H1 (cell line): ENCODE measurements around the gene ZMYND10. TPM values are rescaled to one million over a fixed set of nuclear protein-coding genes. Genes with fewer than 3 reads are reported as not detected.

Experiments used
- CTCF ChIA-PET: fragments of 300-600 bp; sonication (Branson Sonifier 250); formaldehyde crosslinking; loops from one replicate; lab custom pipeline; 2021; ENCODE audit not compliant: partially characterized antibody; lab: Charles Lee
- POLR2A ChIA-PET: fragments of 300-600 bp; sonication (Branson Sonifier 250); formaldehyde crosslinking; loops from one replicate; lab custom pipeline; 2021; ENCODE audit warnings: inconsistent platforms; ENCODE audit not compliant: partially characterized antibody; lab: Charles Lee
- DNase-seq, 2 experiments: peaks; one replicate each; pipeline versions ENCODE4 v3.0.0 to v3.0.0-alpha.2; 2010 to 2022; ENCODE audit warnings: low spot score in 2 of 2, low read depth in 1 of 2, mixed read lengths in 1 of 2
- FAIRE-seq: peaks from 2 replicates; lab custom pipeline; 2011; peaks lifted over from hg19 to GRCh38; lab: Jason Lieb, UNC
- H2AFZ ChIP-seq: 2 replicates; pipeline ENCODE4 v1.8.1; 2012; ENCODE audit warnings: low read length, inconsistent platforms
- H2AK5ac ChIP-seq: 2 replicates; pipeline ENCODE4 v1.6.1; 2013; ENCODE audit warnings: low read depth, low read length
- H2BK120ac ChIP-seq: replicated peaks from 2 replicates; pipeline ENCODE3; 2013; ENCODE audit warnings: low read depth, low read length, inconsistent platforms
- H2BK12ac ChIP-seq: 2 replicates; pipeline ENCODE4 v1.6.1; 2013; ENCODE audit warnings: low read depth, low read length
- H2BK15ac ChIP-seq: 2 replicates; pipeline ENCODE4 v1.6.1; 2013; ENCODE audit warnings: low read length
- H2BK20ac ChIP-seq: 2 replicates; pipeline ENCODE4 v1.6.1; 2013; ENCODE audit warnings: low read length
- H2BK5ac ChIP-seq: 2 replicates; pipeline ENCODE4 v1.6.1; 2013; ENCODE audit warnings: low read depth, low read length
- H3K14ac ChIP-seq: 2 replicates; pipeline ENCODE4 v1.6.1; 2013; ENCODE audit warnings: inconsistent platforms; ENCODE audit not compliant: insufficient read length
- H3K18ac ChIP-seq: 2 replicates; pipeline ENCODE4 v1.6.1; 2013; ENCODE audit warnings: low read length; ENCODE audit errors: extremely low read depth
- H3K23ac ChIP-seq: 2 replicates; pipeline ENCODE4 v1.6.1; 2013; ENCODE audit warnings: inconsistent platforms; ENCODE audit not compliant: insufficient read length
- H3K23me2 ChIP-seq: 2 replicates; pipeline ENCODE4 v1.6.1; 2013; ENCODE audit warnings: low read depth, low read length
- H3K27ac ChIP-seq: 2 replicates; pipeline ENCODE4 v1.6.1; 2011; ENCODE audit warnings: low read depth, low read length, inconsistent platforms
- H3K27me3 ChIP-seq, 4 experiments: replicated peaks in 1 of 4; 1 replicate in 1 of 4; 2 replicates in 3 of 4; pipeline versions ENCODE4 v1.6.1 to v1.8.1; 2011 to 2013; ENCODE audit warnings: low read length in 3 of 4, mild to moderate bottlenecking in 3 of 4, inconsistent platforms in 2 of 4, mixed read lengths in 2 of 4, moderate library complexity in 1 of 4; ENCODE audit not compliant: control insufficient read depth in 3 of 4, insufficient read depth in 3 of 4; ENCODE audit errors: extremely low read depth in 1 of 4
- H3K36me3 ChIP-seq, 4 experiments: 2 replicates each; pipeline versions ENCODE4 v1.6.1 to v1.8.1; 2011 to 2013; ENCODE audit warnings: mild to moderate bottlenecking in 4 of 4, low read length in 3 of 4, moderate library complexity in 2 of 4, control low read depth in 1 of 4, inconsistent platforms in 1 of 4; ENCODE audit not compliant: insufficient read depth in 4 of 4, control insufficient read depth in 2 of 4
- H3K4ac ChIP-seq: replicated peaks from 2 replicates; pipeline ENCODE3; 2013; ENCODE audit warnings: low read length, low read depth, mixed read lengths, inconsistent platforms; ENCODE audit not compliant: insufficient read length
- H3K4me1 ChIP-seq, 4 experiments: replicated peaks in 1 of 4; 1 replicate in 1 of 4; 2 replicates in 3 of 4; pipeline versions ENCODE4 v1.6.1 to v1.8.1; 2011 to 2013; ENCODE audit warnings: low read length in 3 of 4, inconsistent platforms in 2 of 4, mixed read lengths in 1 of 4; ENCODE audit not compliant: insufficient read depth in 4 of 4, control insufficient read depth in 3 of 4
- H3K4me2 ChIP-seq, 2 experiments: 2 replicates each; pipeline versions ENCODE4 v1.6.1 to v1.8.1; 2011 to 2013; ENCODE audit warnings: low read depth in 2 of 2, low read length in 2 of 2, control low read depth in 1 of 2, inconsistent platforms in 1 of 2, mild to moderate bottlenecking in 1 of 2; ENCODE audit not compliant: insufficient read depth in 1 of 2
- H3K4me3 ChIP-seq, 4 experiments: fragments of 200-600, 300-600 bp in 1 of 4; sonication (generic), shearing (Covaris generic), sonication (Bioruptor Twin) in 1 of 4; 2 replicates each; pipeline versions ENCODE4 v1.5.1 to v1.8.1; 2011 to 2016; ENCODE audit warnings: low read length in 4 of 4, low read depth in 3 of 4, control low read depth in 2 of 4, inconsistent platforms in 2 of 4, mild to moderate bottlenecking in 2 of 4, mixed read lengths in 1 of 4, moderate library complexity in 1 of 4; ENCODE audit not compliant: insufficient read depth in 2 of 4; ENCODE audit errors: extremely low read depth in 1 of 4
- H3K56ac ChIP-seq: replicated peaks from 2 replicates; pipeline ENCODE3; 2013; ENCODE audit warnings: low read depth, mild to moderate bottlenecking, mixed read lengths, low read length, inconsistent platforms; ENCODE audit not compliant: insufficient read length
- H3K79me1 ChIP-seq: 2 replicates; pipeline ENCODE4 v1.6.1; 2013; ENCODE audit warnings: low read depth, low read length, control low read depth
- H3K79me2 ChIP-seq, 2 experiments: 2 replicates each; pipeline versions ENCODE4 v1.6.1 to v1.8.1; 2012 to 2013; ENCODE audit warnings: low read length in 2 of 2, mild to moderate bottlenecking in 2 of 2, inconsistent platforms in 1 of 2; ENCODE audit not compliant: insufficient read depth in 2 of 2, control insufficient read depth in 1 of 2
- H3K9ac ChIP-seq, 4 experiments: replicated peaks in 1 of 4; 1 replicate in 1 of 4; 2 replicates in 3 of 4; pipeline versions ENCODE4 v1.6.1 to v1.8.1; 2011 to 2013; ENCODE audit warnings: low read depth in 3 of 4, low read length in 3 of 4, control low read depth in 2 of 4, mild to moderate bottlenecking in 2 of 4, moderate library complexity in 2 of 4, inconsistent platforms in 1 of 4; ENCODE audit errors: extremely low read depth in 1 of 4
- H3K9me3 ChIP-seq, 2 experiments: 2 replicates each; pipeline versions ENCODE4 v1.6.1 to v1.8.1; 2012 to 2013; ENCODE audit warnings: mild to moderate bottlenecking in 2 of 2, moderate library complexity in 2 of 2, control low read depth in 1 of 2, inconsistent platforms in 1 of 2, low read depth in 1 of 2, low read length in 1 of 2, mixed read lengths in 1 of 2; ENCODE audit not compliant: insufficient read depth in 2 of 2
- H4K20me1 ChIP-seq, 2 experiments: replicated peaks in 1 of 2; 2 replicates each; pipeline versions ENCODE3 to v1.8.1; 2011 to 2013; ENCODE audit warnings: inconsistent platforms in 2 of 2, low read length in 2 of 2, mild to moderate bottlenecking in 1 of 2; ENCODE audit not compliant: insufficient read depth in 2 of 2, control insufficient read depth in 1 of 2
- H4K5ac ChIP-seq: 2 replicates; pipeline ENCODE4 v1.6.1; 2013; ENCODE audit warnings: low read length, low read depth, mixed read lengths, inconsistent platforms; ENCODE audit not compliant: insufficient read length
- H4K8ac ChIP-seq: 2 replicates; pipeline ENCODE4 v1.8.0; 2013; ENCODE audit warnings: mild to moderate bottlenecking, moderate library complexity, low read length, inconsistent platforms; ENCODE audit not compliant: insufficient read depth; ENCODE audit errors: extremely low read depth
- H4K91ac ChIP-seq: replicated peaks from 2 replicates; pipeline ENCODE3; 2013; ENCODE audit warnings: low read length, mixed read lengths, inconsistent platforms; ENCODE audit not compliant: insufficient read length
- BRCA1 ChIP-seq: IDR thresholded peaks from 2 replicates; pipeline ENCODE4 v1.6.1; 2012; ENCODE audit warnings: low read depth, low read length, improper control_type of control experiment
- CBX8 ChIP-seq: fragments of 300-800, 300-1000 bp; sonication (generic); IDR thresholded peaks from 2 replicates; pipeline ENCODE4 v1.7.1; 2016; ENCODE audit warnings: low read depth, low read length, borderline replicate concordance
- CREB1 ChIP-seq: IDR thresholded peaks from 2 replicates; pipeline ENCODE4 v1.6.1; 2012; ENCODE audit warnings: inconsistent platforms
- GABPA ChIP-seq: IDR thresholded peaks from 2 replicates; pipeline ENCODE4 v1.6.1; 2011; ENCODE audit warnings: mild to moderate bottlenecking, low read length, moderate library complexity, borderline replicate concordance; ENCODE audit not compliant: insufficient read depth
- POLR2A ChIP-seq, 2 experiments: IDR thresholded peaks; 1 replicate in 1 of 2; 2 replicates in 1 of 2; pipeline ENCODE4 v1.6.1; 2011; ENCODE audit warnings: low read depth in 2 of 2, low read length in 2 of 2, mild to moderate bottlenecking in 2 of 2; ENCODE audit errors: control extremely low read depth in 1 of 2
- RAD21 ChIP-seq, 2 experiments: IDR thresholded peaks in 1 of 2; conservative IDR thresholded peaks in 1 of 2; 2 replicates each; pipeline ENCODE4 v1.6.1; 2011; ENCODE audit warnings: low read depth in 2 of 2, low read length in 2 of 2, improper control_type of control experiment in 1 of 2, inconsistent platforms in 1 of 2, mild to moderate bottlenecking in 1 of 2, moderate library complexity in 1 of 2
- RFX5 ChIP-seq: IDR thresholded peaks from 2 replicates; pipeline ENCODE4 v1.6.1; 2011; ENCODE audit warnings: low read depth, low read length, improper control_type of control experiment, borderline replicate concordance
- TAF7 ChIP-seq: optimal IDR thresholded peaks from 2 replicates; pipeline ENCODE3; 2011; ENCODE audit warnings: low read depth, mild to moderate bottlenecking, inconsistent platforms, low read length, moderate library complexity, borderline replicate concordance
- WGBS, 2 experiments: shearing (Covaris generic) in 1 of 2; methylation state at CpG; one replicate each; pipeline versions ENCODE4 v1.1.6 to v1.1.7; 2013 to 2015; ENCODE audit warnings: low lambda C conversion rate in 2 of 2, mixed read lengths in 2 of 2, inconsistent platforms in 1 of 2, low coverage in 1 of 2, missing lambda C conversion rate in 1 of 2; ENCODE audit not compliant: insufficient replicate concordance in 2 of 2, insufficient coverage in 1 of 2, insufficient read length in 1 of 2; ENCODE audit errors: extremely low coverage in 1 of 2, missing lambda C conversion rate in 1 of 2; 5-methylcytosine and 5-hydroxymethylcytosine counted together
- polyA plus RNA-seq, 7 experiments: library from polyadenylated mRNA; depleted of rRNA in 3 of 7; stranded (reverse) in 5 of 7; unstranded in 2 of 7; fragments of >200 nt in 5 of 7; fragments of 200-250 nt in 2 of 7; gene quantifications; 1 replicate in 5 of 7; 2 replicates in 1 of 7; 4 replicates in 1 of 7; pipeline versions ENCODE4 v1.2.1 to v1.2.3, GENCODE V29; 2011 to 2013; ENCODE audit warnings: missing spikeins in 2 of 7, mixed read lengths in 2 of 7
- total RNA-seq: library from RNA; stranded (reverse); fragmentation: NEBNext Ultra II Directional; extraction: Animal tissue kit (Norgen Biotek cat#: 25700); gene quantifications from 2 replicates; pipeline ENCODE4 v1.2.1, GENCODE V29; 2021

ZMYND10 gene
- total and polyA plus RNA-seq, 2 of the 8 experiments (the other 6 are each of a cell fraction or from before 2014, with no cell fraction given): 0.56 to 0.79 TPM

DNA sequence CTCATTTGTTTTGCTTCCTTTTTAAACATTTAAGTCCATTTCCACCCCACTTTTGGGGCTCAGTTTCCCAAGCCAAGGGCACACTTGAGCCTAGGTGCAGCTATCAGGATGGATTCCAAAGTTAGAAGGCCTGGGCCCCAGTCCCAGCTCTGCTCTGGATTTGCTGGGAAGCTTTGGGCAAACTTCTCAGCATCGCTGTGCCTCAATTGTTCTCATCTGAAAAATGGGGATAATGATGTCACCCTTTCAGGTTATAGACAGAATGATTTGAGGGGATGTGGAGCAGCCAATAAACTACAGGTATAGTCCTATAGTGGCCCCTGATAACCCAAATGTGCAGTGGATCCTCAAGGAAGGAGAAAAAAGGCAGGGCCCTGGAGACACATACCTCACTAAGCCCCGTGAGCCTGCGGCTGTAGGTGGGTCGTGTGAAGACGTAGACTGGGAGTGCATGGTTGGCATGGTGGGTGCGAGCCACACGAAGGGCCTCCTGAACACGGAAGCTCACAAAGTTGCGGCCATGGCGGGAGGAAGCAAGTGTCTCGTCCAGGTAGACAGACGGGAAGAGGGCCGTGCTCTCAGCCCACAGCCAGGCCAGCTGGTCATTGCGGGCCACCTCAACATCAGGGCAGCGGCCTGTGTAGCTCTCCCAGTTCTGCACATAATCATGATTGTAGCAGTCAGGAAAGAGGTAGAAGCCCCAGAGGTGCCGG is 26.2 kb downstream of the ZMYND10 start:
- Histone ChIP-seq H3K27ac (0 out of 2 replicates have a peak overlapping the region, but pooled peaks have one; percentile 32), H3K23ac (no peak overlapping the region), H3K4me1 (peaks cover 0 to 33% (median 19%) of the 10 kb centered on the region in 4 experiments; a peak in 6 of 7 replicates), H4K20me1 (peaks cover 19 to 35% of the 10 kb centered on the region in 2 experiments), H3K4ac (no peak overlapping the region), H3K4me3 (no peak overlapping the region), H3K18ac (no peak overlapping the region), H2BK20ac (no peak overlapping the region), H3K27me3 (no peaks in the 10 kb centered on the region), H2BK5ac (no peak overlapping the region), H3K4me2 (peak overlapping the region in 1 of 2 experiments; percentile 97; a peak in 2 of 4 replicates), H4K5ac (no peak overlapping the region), H3K9ac (no peak overlapping the region), H2AK5ac (no peak overlapping the region), H2BK120ac (no peak overlapping the region), H4K91ac (no peak overlapping the region), H3K23me2 (peaks cover 17% of the 10 kb centered on the region), H3K56ac (no peak overlapping the region), H2AFZ (no peak overlapping the region), H3K9me3 (no peaks in the 10 kb centered on the region), H3K79me1 (peaks cover 20% of the 10 kb centered on the region), H3K79me2 (peaks cover 0 to 25% of the 10 kb centered on the region in 2 experiments; a peak in 3 of 4 replicates), H3K36me3 (peaks cover 16 to 34% (median 28%) of the 10 kb centered on the region in 4 experiments), H2BK12ac (no peak overlapping the region), H4K8ac (no peak overlapping the region; the same call in 1 of the 2 replicates), H2BK15ac (0 out of 2 replicates have a peak overlapping the region, but pooled peaks have one; percentile 55), H3K14ac (no peak overlapping the region)
- ChIA-PET POLR2A (interaction anchor here (0.8 to 12.6 kb wide), 7 partner anchors 10 to 68 kb away, joined by 3 to 149 read pairs (median 5); partner anchors contain the start of genes HYAL1, HYAL3, NAA80 and TUSC2), CTCF (interaction anchor here (0.6 to 3.9 kb wide), 9 partner anchors 9 to 198 kb away, joined by 3 to 17 read pairs (median 4); partner anchors contain the start of genes HYAL1 and TUSC2)
- TF ChIP-seq RAD21 (IDR thresholded peaks at IDR 0.05 in 1 of 2, conservative IDR thresholded peaks at IDR 0.05 in 1 of 2; ENCODE audit: low read depth in 2 of 2, low read length in 2 of 2) (no peak), TAF7 (no peak), GABPA (no peak), CREB1 (no peak), POLR2A (IDR thresholded peaks at IDR 0.05; ENCODE audit: control extremely low read depth in 1 of 2, low read depth in 2 of 2, low read length in 2 of 2) (no peak), BRCA1 (no peak), RFX5 (no peak), CBX8 (no peak)
- FAIRE-seq (no peak), DNase-seq (no peak)
- 96% methylated on average over 16 of the region's 16 CpGs; no CpG with 5 or more reads in 1 of the 2 experiments for WGBS, 2 experiments
